Measurements from ENCODE around the gene PARD3B. TPM values are rescaled to one million over a fixed set of nuclear protein-coding genes. Genes with fewer than 3 reads are reported as not detected.

The PARD3B gene
- total RNA-seq, 2 donors from 2014 or later, result 14.7 to 25.0 TPM

DNA sequence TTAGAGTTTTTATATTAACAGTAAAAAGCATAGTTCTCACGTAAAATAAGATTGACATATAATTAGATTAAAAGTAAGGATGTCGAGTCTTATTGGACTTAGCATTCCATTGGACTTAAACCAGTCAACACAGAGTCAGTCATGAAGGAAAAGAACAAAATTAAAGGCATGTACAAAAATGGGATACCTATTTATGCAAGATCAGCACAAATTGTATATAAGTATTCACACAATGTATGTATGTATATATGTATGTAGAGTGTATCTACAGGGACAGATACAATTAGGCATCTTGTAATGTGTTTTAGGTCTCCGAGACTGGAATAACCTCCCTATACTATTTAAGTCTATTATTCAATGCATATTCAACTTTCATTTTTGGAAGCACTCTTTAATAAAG lies 419.1 kb downstream of the PARD3B start:
- TF ChIP-seq POLR2A (IDR thresholded peaks at IDR 0.05) (no peak), POLR2AphosphoS5 (IDR thresholded peaks at IDR 0.05) (no peak)
- TF ChIP-seq, protein P1, sequence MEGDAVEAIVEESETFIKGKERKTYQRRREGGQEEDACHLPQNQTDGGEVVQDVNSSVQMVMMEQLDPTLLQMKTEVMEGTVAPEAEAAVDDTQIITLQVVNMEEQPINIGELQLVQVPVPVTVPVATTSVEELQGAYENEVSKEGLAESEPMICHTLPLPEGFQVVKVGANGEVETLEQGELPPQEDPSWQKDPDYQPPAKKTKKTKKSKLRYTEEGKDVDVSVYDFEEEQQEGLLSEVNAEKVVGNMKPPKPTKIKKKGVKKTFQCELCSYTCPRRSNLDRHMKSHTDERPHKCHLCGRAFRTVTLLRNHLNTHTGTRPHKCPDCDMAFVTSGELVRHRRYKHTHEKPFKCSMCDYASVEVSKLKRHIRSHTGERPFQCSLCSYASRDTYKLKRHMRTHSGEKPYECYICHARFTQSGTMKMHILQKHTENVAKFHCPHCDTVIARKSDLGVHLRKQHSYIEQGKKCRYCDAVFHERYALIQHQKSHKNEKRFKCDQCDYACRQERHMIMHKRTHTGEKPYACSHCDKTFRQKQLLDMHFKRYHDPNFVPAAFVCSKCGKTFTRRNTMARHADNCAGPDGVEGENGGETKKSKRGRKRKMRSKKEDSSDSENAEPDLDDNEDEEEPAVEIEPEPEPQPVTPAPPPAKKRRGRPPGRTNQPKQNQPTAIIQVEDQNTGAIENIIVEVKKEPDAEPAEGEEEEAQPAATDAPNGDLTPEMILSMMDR (IDR thresholded peaks at IDR 0.05), result no peak
- WGBS, result 98% methylated on average over 3 of the region's 3 CpGs
- Histone ChIP-seq H3K4me1 (replicated peaks) (no peaks in the 10 kb centered on the region), H3K9me3 (no peaks in the 10 kb centered on the region), H3K36me3 (no peaks in the 10 kb centered on the region), H3K27me3 (replicated peaks; ENCODE audit: insufficient read depth) (no peaks in the 10 kb centered on the region), H3K4me3 (no peak overlapping the region), H3K27ac (no peak overlapping the region)
- intact Hi-C loops (cut with DNase I), result no loop called here
- DNase-seq (ENCODE audit: low spot score), result no peak

DNA sequence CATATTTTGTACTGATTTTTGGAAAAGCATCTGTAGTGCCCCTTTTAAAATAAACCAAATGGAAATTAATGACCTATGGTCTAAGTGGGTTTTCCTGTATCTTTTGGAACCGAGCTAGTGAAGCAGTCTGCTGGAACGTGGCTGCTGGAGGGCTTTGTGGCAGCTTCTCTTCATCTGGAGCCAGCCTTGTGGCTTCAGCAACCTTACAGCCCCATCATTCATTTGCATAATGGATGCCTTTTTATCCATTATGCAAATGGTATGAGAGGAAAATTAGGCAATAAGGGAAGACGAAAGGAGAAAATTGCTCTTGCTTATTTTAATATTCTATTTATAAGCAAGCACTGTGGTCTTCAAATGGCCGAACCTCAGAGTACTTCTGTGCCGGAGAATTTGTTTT lies 421.0 kb downstream of the PARD3B start:
- Histone ChIP-seq H3K9me3 (no peaks in the 10 kb centered on the region), H3K27me3 (replicated peaks; ENCODE audit: insufficient read depth) (no peaks in the 10 kb centered on the region), H3K4me3 (no peak overlapping the region), H3K4me1 (replicated peaks) (no peaks in the 10 kb centered on the region), H3K36me3 (no peaks in the 10 kb centered on the region), H3K27ac (no peak overlapping the region)
- 80% methylated on average over 5 of the region's 5 CpGs for WGBS
- TF ChIP-seq POLR2A (IDR thresholded peaks at IDR 0.05) (no peak), POLR2AphosphoS5 (IDR thresholded peaks at IDR 0.05) (no peak)
- TF ChIP-seq, protein P1 (IDR thresholded peaks at IDR 0.05), result no peak
- intact Hi-C loops (cut with DNase I), result no loop called here
- no peak for DNase-seq (ENCODE audit: low spot score)

DNA sequence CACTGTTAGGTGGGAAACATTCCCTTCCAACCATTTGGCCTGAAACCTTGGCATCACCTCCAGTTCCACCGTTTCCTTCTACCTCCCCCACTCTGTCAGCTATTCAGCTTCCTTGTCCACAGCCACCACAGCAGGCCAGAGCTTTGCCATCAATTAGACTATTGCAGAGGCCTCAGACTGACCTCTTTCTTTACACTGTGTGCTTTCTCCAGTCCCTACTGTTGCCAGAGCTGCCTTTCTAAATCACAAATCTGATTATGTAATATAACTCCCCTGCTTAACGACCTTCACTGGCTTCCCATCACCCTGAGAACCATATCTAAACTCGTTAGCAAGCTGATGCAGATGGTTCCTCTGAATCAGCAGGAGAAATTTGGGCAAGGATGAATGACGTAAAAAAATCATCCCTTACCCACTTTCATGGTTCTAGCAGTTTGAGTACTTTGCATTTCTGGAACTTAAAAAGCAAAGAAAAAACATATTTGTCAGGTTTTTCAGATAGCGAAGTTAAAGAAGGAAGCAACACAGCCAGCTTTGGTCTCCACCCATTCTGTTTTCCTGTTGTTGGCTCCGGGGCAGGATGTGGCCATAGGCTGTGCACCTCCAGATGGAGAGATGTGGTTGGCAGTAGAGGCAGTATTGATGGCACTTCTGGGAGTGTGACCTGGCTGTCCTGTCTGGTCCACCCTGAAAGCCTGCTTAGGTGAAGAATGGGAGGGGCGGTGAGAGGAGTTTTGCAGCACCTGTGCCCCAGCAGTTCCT lies 422.1 kb downstream of the PARD3B start:
- Histone ChIP-seq H3K27me3 (replicated peaks; ENCODE audit: insufficient read depth) (no peaks in the 10 kb centered on the region), H3K36me3 (no peaks in the 10 kb centered on the region), H3K4me1 (replicated peaks) (no peaks in the 10 kb centered on the region), H3K4me3 (no peak overlapping the region), H3K27ac (no peak overlapping the region), H3K9me3 (no peaks in the 10 kb centered on the region)
- TF ChIP-seq, protein P1 (IDR thresholded peaks at IDR 0.05), result no peak
- TF ChIP-seq POLR2AphosphoS5 (IDR thresholded peaks at IDR 0.05), result no peak
- no peak for TF ChIP-seq POLR2A (IDR thresholded peaks at IDR 0.05)
- intact Hi-C loops (cut with DNase I), result no loop called here
- DNase-seq (ENCODE audit: low spot score), result no peak
- 64% methylated on average over 7 of the region's 7 CpGs for WGBS

DNA sequence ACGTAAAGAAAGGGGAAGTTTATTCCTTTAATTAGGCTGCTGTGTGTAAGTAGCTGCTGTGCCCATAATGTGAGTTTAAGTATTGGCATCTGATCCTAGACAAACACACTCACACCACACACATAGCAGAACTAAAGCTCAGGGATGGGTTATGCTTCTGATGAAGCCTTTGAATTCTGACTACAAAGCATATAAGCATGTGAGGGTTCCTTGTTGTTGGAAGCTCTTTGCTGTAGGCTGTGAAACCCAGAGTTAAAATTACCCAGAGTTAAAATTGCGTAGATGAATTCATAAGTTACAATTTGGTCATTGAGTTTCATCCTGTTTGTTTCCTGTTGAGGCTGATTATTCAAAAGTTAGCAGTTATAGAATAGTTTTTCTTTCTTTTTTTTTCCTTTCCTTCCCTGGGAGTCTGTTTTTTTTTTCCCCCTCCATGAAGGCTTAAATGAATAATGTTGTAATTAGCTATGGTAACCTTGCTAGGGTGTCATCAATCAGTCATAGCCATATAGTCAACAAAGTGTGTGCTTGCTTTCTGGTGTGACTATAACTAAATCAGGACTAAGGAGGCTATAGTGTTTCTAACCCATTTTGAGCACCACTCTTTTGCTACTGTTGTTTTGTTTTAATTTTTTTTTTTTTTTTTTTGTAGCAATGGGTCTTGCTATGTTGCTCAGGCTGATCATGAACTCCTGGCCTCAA lies 426.1 kb downstream of the PARD3B start:
- Histone ChIP-seq H3K4me1 (replicated peaks) (no peaks in the 10 kb centered on the region), H3K27me3 (replicated peaks; ENCODE audit: insufficient read depth) (no peaks in the 10 kb centered on the region), H3K27ac (no peak overlapping the region), H3K9me3 (no peaks in the 10 kb centered on the region), H3K4me3 (no peak overlapping the region), H3K36me3 (no peaks in the 10 kb centered on the region)
- intact Hi-C loops (cut with DNase I), result no loop called here
- DNase-seq (ENCODE audit: low spot score), result no peak
- 63% methylated on average over 2 of the region's 2 CpGs for WGBS
- TF ChIP-seq, protein P1 (IDR thresholded peaks at IDR 0.05), result no peak
- TF ChIP-seq POLR2AphosphoS5 (IDR thresholded peaks at IDR 0.05), result no peak
- TF ChIP-seq POLR2A (IDR thresholded peaks at IDR 0.05), result no peak

DNA sequence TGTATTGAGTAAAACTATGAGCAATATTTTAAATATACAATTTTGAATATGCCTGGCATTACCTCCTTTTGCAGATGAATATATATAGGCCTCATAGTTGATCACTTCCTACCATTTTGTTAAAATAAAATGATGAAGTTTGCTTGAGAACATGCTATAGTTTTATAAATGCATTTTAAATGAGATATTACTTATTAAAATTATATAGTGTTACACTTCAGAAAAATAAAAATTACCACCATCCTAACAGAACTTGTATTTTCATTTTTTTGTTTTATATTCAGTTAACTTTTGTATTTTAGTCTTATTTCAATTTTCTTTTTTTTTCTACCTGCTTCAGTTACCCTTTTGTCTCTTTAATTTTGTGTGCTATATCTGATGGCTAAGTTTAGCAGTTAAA lies 426.9 kb downstream of the PARD3B start:
- Histone ChIP-seq H3K27ac (no peak overlapping the region), H3K4me3 (no peak overlapping the region), H3K4me1 (replicated peaks) (no peaks in the 10 kb centered on the region), H3K36me3 (no peaks in the 10 kb centered on the region), H3K27me3 (replicated peaks; ENCODE audit: insufficient read depth) (no peaks in the 10 kb centered on the region), H3K9me3 (no peaks in the 10 kb centered on the region)
- TF ChIP-seq POLR2A (IDR thresholded peaks at IDR 0.05) (no peak), POLR2AphosphoS5 (IDR thresholded peaks at IDR 0.05) (no peak)
- TF ChIP-seq, protein P1 (IDR thresholded peaks at IDR 0.05), result no peak
- intact Hi-C loops (cut with DNase I), result no loop called here
- no peak for DNase-seq (ENCODE audit: low spot score)

Measured in prostate gland (tissue), 2 donors.